ENCODE data around the gene SLC6A17. TPM values are rescaled to one million over a fixed set of nuclear protein-coding genes. Genes with fewer than 3 reads are reported as not detected.

The SLC6A17 gene
- total RNA-seq, 2 experiments from 2014 or later = 0.04 to 0.10 TPM

DNA sequence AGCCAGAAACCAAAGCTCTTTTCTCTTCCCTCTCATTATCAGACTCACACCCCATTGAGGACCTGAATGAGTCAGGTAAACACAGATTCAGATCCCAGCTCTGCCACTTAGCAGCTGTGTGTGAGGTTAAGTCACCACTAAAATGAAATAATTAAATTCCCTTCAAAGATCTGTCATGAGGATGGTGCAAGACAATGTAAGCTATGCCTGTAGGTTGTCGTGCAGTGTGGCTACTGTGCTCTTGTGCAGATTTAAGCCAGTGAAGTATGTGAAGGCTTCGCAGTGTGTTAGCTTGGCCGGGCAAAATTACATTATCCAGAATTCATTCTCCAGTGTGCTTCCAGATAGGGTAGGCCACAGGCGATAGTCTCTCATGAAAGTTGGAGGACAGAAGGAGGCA is 24.5 kb upstream of the SLC6A17 start:
- H3K27me3 Mint-ChIP-seq = peaks cover 37% of the 10 kb centered on the region
- H3K36me3 Mint-ChIP-seq = no peaks in the 10 kb centered on the region
- DNase-seq = no peak
- no peak overlapping the region for H3K4me3 Mint-ChIP-seq
- peaks cover 2% of the 10 kb centered on the region for H3K9me3 Mint-ChIP-seq
- H3K27ac Mint-ChIP-seq = no peak overlapping the region
- H3K4me1 Mint-ChIP-seq = peaks cover 2% of the 10 kb centered on the region

DNA sequence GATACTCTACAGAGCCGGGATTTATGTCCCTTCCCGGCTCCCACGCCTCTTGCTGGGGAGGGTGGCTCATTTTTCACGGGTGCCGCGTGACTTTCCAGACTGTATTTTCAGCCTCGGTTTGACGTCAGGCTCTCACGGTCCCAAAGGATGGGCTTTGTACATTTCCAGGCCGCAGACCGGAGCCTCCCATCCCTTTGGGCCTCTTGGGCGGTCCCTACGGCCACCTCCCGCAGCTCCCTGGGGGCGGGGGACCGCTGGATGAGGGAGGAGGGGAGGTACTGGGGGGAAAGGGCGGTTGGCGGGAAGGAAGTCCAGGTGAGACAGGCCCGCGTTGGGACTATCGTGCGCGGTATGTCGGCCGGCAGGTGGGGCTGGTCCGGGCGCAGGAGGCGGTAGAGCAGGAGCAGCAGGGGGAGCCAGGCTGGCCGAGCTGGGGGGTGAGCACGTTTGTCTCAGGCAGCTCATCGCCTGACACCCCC is 20.1 kb upstream of the SLC6A17 start:
- peak; percentile 21 for DNase-seq

DNA sequence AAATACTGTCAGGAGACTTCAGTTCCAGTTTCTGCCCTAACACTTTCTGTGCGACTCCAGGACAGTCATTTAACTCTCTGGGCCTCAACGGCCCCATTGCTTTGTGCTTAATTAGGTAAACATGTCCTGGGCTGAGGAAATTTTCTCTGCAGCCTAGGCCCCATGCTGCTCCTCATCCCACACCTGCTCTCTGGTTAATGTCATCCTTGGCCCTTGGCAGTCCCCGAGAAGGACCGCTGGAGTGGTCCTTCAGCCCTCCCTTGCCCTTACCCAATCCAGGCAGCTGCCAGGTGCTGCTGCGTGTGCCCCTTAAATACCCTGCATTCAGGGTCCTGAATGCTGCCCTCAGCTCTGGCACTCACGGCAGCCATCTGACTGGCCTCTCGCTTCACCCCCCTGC is 19.3 kb upstream of the SLC6A17 start:
- Mint-ChIP-seq H3K27me3 (peaks cover 53% of the 10 kb centered on the region), H3K4me1 (peaks cover 2% of the 10 kb centered on the region), H3K36me3 (no peaks in the 10 kb centered on the region), H3K4me3 (no peak overlapping the region), H3K9me3 (peaks cover under 1% of the 10 kb centered on the region), H3K27ac (no peak overlapping the region)
- no peak for DNase-seq

More for the DNA sequence above, 20.1 kb upstream of the SLC6A17 start:
- peaks cover 2% of the 10 kb centered on the region for H3K4me1 Mint-ChIP-seq
- peaks cover 46% of the 10 kb centered on the region for H3K27me3 Mint-ChIP-seq
- no peak overlapping the region for H3K27ac Mint-ChIP-seq
- no peak overlapping the region for H3K4me3 Mint-ChIP-seq
- H3K36me3 Mint-ChIP-seq = no peaks in the 10 kb centered on the region
- peaks cover 2% of the 10 kb centered on the region for H3K9me3 Mint-ChIP-seq

DNA sequence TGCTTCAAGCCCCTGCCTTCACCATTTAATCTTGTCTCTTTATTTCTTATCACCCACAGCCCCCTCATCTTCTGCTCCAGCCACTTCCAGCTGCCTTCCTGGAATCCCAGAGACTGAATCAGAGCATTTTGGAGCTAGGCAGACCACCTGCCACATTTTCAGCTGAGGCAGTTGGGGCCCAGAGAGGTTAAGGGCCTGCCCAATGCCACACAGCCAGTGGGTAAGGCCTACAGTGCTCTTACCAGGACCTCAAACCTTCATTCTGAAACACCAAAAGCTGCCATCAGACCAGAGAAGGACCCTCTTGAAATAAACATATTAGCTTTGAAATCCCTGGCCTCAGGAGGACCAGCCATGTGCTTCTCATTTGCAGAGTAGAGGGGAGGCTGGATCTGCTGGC is 17.6 kb upstream of the SLC6A17 start:
- peaks cover 59% of the 10 kb centered on the region for H3K27me3 Mint-ChIP-seq
- H3K4me3 Mint-ChIP-seq = no peak overlapping the region

DNA sequence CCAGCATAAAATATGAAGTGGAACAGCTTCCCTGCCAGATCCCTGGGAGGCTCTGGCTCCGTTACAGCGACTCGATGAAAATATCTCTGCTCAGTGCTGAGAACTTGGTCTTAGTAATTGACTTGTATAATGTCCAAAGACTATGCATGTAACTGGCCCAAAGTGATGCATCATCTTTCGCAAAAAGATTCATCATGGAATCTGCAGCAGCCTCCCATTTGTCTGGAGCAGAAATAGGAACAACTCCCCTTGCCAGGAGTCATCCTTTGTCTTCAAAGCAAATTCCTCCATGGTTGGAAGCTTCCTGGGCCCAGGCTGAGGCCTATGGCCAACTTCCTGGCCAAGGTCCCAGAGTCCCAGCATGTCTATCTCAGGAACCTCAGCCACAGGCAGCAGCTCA is 16.9 kb upstream of the SLC6A17 start:
- peaks cover 57% of the 10 kb centered on the region for H3K27me3 Mint-ChIP-seq
- H3K9me3 Mint-ChIP-seq = no peaks in the 10 kb centered on the region
- H3K27ac Mint-ChIP-seq = no peak overlapping the region

More for the DNA sequence above, 17.6 kb upstream of the SLC6A17 start:
- DNase-seq = no peak
- H3K27ac Mint-ChIP-seq = no peak overlapping the region
- peaks cover 13% of the 10 kb centered on the region for H3K4me1 Mint-ChIP-seq
- H3K9me3 Mint-ChIP-seq = no peaks in the 10 kb centered on the region
- H3K36me3 Mint-ChIP-seq = no peaks in the 10 kb centered on the region

DNA sequence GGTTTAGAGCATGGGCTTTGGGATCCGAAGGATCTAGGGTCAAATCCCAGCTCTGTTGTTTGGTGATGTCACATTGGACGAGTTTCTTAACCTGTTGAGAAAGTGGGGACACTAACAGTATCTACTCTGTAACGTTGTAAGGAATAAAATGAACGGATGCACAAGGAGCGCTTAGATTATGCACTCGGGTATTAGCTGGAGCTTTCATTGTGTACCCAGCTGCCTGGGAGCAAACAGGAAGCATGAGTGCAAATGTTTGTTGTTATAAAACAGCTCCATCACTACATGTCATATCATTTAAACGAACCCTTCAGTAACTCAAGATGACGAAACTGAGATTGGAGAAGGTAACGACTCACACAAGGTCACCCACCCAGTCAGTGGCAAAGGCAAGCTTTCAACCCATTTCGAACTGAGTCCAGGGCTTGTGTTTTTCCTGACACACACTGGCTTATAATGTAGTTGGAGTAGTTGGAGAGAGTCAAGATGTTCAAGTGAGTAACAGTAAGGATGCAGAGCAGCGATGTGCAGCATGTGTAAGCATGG is 16.2 kb upstream of the SLC6A17 start:
- peaks cover 51% of the 10 kb centered on the region for H3K27me3 Mint-ChIP-seq
- no peak overlapping the region for H3K4me3 Mint-ChIP-seq
- H3K4me1 Mint-ChIP-seq = peaks cover 14% of the 10 kb centered on the region

More for the DNA sequence above, 16.9 kb upstream of the SLC6A17 start:
- peaks cover 14% of the 10 kb centered on the region for H3K4me1 Mint-ChIP-seq
- DNase-seq = no peak
- no peaks in the 10 kb centered on the region for H3K36me3 Mint-ChIP-seq
- H3K4me3 Mint-ChIP-seq = no peak overlapping the region

DNA sequence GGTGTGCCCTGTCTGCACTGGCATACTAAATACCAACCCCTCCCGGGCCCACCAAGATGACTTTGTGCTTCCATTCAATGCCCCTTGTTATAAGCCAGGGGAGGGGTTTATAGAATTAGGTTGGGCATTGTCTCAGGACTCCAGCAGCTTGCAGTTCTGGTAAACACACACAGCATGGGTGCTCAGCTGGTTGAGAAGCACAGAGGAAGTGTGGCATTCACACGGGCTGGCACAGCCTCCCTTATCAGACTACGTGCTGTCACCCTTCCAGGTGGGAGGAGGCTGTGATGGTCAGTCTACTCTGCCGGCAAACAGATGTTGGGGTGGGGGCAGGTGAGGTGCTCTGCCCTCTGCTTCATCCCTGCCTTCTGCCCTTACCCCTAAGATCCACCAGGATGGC is 15.0 kb upstream of the SLC6A17 start:
- no peaks in the 10 kb centered on the region for H3K9me3 Mint-ChIP-seq
- no peaks in the 10 kb centered on the region for H3K36me3 Mint-ChIP-seq
- peaks cover 13% of the 10 kb centered on the region for H3K4me1 Mint-ChIP-seq
- no peak overlapping the region for H3K4me3 Mint-ChIP-seq
- no peak overlapping the region for H3K27ac Mint-ChIP-seq
- peaks cover 46% of the 10 kb centered on the region for H3K27me3 Mint-ChIP-seq
- DNase-seq = no peak

More for the DNA sequence above, 16.2 kb upstream of the SLC6A17 start:
- H3K9me3 Mint-ChIP-seq = no peaks in the 10 kb centered on the region
- no peak overlapping the region for H3K27ac Mint-ChIP-seq
- no peaks in the 10 kb centered on the region for H3K36me3 Mint-ChIP-seq
- DNase-seq = no peak

DNA sequence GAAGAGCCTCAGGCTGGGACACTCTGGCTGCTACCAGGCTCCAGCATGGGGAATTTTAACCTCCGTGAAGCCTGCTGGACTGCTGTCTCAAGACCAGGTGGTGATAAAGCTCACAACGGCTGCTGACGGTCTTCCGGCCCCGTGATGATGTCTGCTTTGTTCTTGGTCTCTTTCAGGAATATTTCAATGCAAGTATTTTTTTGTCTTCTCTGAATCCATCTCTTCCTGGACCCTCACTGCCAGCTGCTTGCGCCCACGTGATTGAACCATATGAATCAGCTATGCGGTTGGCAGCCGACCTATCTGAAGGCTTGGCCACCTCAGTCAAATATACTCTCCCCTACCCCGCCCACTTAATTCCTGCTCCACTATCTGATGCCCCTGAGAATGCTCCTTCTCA is 14.6 kb upstream of the SLC6A17 start:
- peaks cover 11% of the 10 kb centered on the region for H3K4me1 Mint-ChIP-seq
- no peaks in the 10 kb centered on the region for H3K9me3 Mint-ChIP-seq
- DNase-seq = no peak
- no peaks in the 10 kb centered on the region for H3K36me3 Mint-ChIP-seq
- no peak overlapping the region for H3K27ac Mint-ChIP-seq
- no peak overlapping the region for H3K4me3 Mint-ChIP-seq
- peaks cover 44% of the 10 kb centered on the region for H3K27me3 Mint-ChIP-seq

DNA sequence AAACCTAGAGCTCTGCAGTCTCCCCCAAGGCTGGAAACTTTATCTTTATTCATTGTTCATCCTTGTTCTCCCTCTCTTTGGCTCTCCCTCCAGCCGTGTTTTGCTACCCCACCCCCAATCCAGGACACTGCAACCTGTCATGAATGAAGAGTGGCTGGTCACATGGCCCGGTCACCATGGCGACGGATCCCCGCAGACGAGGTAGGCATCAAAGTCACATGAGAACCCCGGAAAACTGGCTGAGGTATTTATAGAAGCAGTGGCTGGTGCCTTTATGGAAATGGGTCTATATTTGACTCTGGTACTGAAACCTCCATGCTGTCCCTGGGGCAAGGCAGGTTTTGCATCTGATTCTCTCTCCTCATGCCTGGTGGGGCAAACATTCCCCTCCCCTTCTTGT is 13.4 kb upstream of the SLC6A17 start:
- peak; percentile 40 for DNase-seq
- Mint-ChIP-seq H3K27me3 (peaks cover 41% of the 10 kb centered on the region), H3K4me3 (no peak overlapping the region), H3K9me3 (no peaks in the 10 kb centered on the region), H3K4me1 (peaks cover 11% of the 10 kb centered on the region), H3K27ac (no peak overlapping the region), H3K36me3 (no peaks in the 10 kb centered on the region)

DNA sequence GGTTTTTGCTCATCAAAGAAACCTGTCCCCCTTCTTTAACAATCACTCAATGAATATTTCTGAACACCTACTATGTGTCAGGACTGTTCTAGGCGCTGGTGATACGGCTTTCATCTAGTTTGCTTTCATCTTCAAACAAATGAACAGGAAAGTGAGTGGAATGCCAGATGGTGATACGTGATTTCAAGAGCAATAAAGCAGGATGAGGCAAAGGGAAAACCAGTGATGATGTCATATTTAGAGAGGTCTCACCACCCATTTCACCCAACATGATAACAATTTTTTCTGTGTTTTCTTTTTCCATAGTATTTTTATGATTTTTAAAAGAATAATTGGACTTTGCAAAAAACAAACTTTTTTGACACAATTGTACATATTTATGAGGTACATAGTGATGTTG is 11.3 kb upstream of the SLC6A17 start:
- H3K9me3 Mint-ChIP-seq = no peaks in the 10 kb centered on the region
- peaks cover 11% of the 10 kb centered on the region for H3K4me1 Mint-ChIP-seq
- peaks cover 38% of the 10 kb centered on the region for H3K27me3 Mint-ChIP-seq
- H3K27ac Mint-ChIP-seq = no peak overlapping the region
- DNase-seq = no peak
- no peak overlapping the region for H3K4me3 Mint-ChIP-seq
- no peaks in the 10 kb centered on the region for H3K36me3 Mint-ChIP-seq

DNA sequence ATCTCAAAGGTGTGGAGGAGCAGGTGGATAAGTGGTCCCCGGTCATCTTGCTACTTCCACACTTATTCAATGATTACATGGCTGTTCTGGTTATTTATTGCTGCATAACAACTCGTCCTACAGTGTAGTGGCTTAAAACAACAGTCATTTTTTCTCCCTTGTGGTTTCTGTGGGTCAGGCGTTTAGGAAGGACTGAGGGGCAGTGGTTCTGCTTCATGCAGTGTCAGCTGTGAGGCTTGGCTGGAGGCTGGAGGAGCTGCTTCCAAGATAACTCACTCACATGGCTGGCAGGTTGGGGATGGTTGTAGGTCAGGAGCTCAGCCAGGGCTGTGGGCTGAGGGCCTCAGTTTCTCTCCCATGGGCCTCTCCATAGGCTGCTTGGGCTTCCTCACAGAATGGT is 5.9 kb upstream of the SLC6A17 start:
- Mint-ChIP-seq H3K27ac (no peak overlapping the region), H3K4me1 (no peaks in the 10 kb centered on the region), H3K36me3 (no peaks in the 10 kb centered on the region), H3K27me3 (peaks cover 24% of the 10 kb centered on the region), H3K4me3 (no peak overlapping the region), H3K9me3 (no peaks in the 10 kb centered on the region)
- no peak for DNase-seq

DNA sequence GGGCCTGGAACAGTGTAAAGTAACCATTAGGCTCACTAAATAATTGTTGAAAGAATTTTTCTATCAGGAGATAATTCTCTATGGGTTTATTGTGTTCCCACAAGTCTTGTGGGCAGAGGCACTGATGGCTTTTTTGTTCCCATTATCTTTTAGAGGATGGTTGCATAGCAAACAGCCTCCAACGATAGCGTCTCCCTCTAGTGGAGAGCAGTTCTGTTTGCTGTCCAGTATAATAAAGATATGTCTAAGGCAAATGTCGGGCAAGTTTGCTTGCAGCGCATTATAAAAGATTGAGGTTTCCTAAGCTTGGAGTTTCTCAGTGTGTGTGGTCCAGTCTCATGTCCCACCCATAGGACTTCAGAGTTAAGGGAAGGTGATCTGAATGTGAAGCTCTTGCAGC is 1.3 kb upstream of the SLC6A17 start:
- Mint-ChIP-seq H3K27me3 (peaks cover 44% of the 10 kb centered on the region), H3K9me3 (no peaks in the 10 kb centered on the region), H3K4me1 (peaks cover 2% of the 10 kb centered on the region), H3K4me3 (no peak overlapping the region), H3K27ac (no peak overlapping the region), H3K36me3 (no peaks in the 10 kb centered on the region)
- no peak for DNase-seq

DNA sequence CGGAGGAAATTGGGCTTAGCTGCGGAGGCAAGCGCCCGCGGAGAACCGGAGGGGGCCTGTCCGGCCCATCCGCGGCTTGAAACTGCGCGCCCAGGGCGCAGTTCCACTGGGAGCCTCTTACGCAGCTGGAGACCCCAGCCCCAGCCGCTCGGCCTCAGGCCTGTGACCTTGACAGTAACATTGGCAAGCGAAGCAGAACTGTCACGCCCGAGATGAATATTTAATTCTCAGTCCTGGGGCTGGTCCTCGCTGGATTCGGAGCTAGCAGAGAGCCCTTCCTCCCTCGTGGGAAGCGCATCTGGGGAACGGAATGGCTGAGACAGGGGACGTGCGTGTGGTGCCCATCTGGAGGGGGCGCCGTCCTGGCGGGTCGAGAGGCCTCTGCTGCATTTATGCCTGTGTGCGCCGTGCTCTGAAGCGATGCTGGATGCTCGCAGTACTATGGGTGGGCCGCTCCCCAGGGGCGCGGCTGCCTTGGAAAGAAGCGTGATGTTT is 928 bp downstream of the SLC6A17 start:
- H3K4me1 Mint-ChIP-seq = peaks cover 2% of the 10 kb centered on the region
- H3K9me3 Mint-ChIP-seq = no peaks in the 10 kb centered on the region
- no peaks in the 10 kb centered on the region for H3K36me3 Mint-ChIP-seq

DNA sequence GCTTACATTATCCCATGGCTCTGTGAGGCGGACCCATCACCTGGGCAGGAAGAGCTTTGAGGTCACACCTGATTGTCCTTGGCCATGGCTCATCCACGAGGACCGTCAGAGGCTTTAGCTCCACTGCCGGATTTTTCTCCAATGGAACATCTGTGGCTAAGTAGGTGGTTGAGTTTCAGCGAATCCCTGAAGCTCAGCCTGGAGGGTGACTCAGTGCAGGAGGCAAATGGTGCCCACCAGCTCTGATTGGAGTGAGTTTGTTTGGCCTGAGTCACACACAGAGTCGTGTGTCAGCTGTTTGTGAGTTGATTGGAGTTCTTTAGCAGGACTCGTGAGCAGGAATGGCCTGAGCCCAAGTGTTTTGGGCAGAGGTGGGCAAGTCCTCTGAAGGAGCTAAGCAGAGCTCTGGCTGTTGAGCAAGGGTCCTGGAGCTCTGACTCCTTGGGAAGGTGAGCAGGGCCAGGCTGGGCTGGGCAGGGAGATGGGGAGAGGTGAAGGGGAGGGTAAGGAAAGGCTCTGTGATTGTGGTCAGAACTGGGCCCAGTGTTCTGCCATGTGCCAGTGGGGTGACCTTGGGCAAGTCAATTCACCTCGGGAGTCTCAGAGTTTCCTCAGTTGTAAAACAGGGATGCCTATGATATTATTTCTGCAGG is 2.0 kb downstream of the SLC6A17 start:
- H3K4me1 Mint-ChIP-seq = peaks cover 2% of the 10 kb centered on the region
- H3K27me3 Mint-ChIP-seq = peaks cover 68% of the 10 kb centered on the region
- no peaks in the 10 kb centered on the region for H3K36me3 Mint-ChIP-seq
- no peak for DNase-seq
- no peaks in the 10 kb centered on the region for H3K9me3 Mint-ChIP-seq
- no peak overlapping the region for H3K27ac Mint-ChIP-seq
- no peak overlapping the region for H3K4me3 Mint-ChIP-seq

More for the DNA sequence above, 928 bp downstream of the SLC6A17 start:
- peaks cover 59% of the 10 kb centered on the region for H3K27me3 Mint-ChIP-seq
- no peak for DNase-seq
- no peak overlapping the region for H3K4me3 Mint-ChIP-seq
- H3K27ac Mint-ChIP-seq = no peak overlapping the region

DNA sequence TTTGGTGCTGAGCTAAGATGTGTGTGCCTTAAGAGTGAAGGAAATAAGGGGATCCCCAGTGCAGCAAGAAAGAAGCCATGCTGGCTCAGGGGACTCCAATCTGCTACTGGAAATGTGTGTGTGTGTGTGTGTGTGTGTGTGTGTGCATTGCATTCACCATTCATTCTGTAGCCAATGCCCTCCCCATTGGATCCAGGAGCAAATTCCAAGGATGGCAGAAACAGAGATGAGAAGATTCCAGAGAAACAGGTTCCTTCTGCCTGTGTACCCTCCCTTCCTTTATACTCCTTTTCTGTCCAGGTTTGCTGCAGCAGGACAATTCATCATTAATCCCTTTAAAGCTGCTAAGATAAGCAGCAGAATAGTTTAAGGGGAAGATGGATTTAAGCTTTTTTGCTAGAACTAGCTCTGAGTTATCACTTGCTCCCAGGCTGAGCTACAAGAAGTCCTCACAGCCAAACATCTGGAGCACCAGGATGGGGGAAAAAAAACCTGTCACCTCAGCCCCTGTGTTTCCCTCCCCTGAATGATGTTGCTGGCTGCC is 3.2 kb downstream of the SLC6A17 start:
- H3K4me1 Mint-ChIP-seq = peaks cover 2% of the 10 kb centered on the region
- peaks cover 75% of the 10 kb centered on the region for H3K27me3 Mint-ChIP-seq
- no peaks in the 10 kb centered on the region for H3K9me3 Mint-ChIP-seq
- no peak overlapping the region for H3K4me3 Mint-ChIP-seq
- H3K36me3 Mint-ChIP-seq = no peaks in the 10 kb centered on the region
- no peak overlapping the region for H3K27ac Mint-ChIP-seq
- DNase-seq = no peak
